ENCODE data around the gene IL37.

The IL37 gene

DNA sequence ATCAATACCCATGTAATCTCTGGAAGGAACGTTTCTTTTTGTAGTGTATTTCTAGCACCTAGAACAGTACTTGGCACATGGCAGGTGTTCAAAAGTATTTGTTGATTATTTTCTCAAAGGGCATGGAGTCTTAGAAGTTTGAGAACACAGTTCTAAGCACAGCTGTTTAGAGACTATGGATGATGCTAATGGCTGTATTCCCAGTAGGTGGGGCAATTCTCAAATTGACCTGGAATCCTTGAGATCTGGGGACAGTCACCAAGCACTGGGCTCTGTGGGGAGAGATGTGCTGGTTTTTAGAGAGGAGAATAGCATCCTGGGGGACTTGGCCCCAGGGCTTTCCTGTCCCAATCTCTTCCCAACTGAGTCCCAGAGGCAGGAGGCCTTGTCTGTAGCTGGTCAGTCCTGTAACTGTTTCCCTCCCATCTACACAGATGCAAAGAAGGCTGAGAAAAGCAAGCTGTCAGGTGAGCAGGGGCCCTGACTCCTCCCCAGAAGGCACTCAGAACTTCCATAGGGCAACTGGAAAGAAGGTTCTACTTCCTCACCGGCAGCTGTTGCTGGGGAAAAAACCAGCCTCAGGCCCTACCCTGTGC lies 49.4 kb downstream of the IL37 start:
- DNase-seq (ENCODE audit: low spot score), result no peak

DNA sequence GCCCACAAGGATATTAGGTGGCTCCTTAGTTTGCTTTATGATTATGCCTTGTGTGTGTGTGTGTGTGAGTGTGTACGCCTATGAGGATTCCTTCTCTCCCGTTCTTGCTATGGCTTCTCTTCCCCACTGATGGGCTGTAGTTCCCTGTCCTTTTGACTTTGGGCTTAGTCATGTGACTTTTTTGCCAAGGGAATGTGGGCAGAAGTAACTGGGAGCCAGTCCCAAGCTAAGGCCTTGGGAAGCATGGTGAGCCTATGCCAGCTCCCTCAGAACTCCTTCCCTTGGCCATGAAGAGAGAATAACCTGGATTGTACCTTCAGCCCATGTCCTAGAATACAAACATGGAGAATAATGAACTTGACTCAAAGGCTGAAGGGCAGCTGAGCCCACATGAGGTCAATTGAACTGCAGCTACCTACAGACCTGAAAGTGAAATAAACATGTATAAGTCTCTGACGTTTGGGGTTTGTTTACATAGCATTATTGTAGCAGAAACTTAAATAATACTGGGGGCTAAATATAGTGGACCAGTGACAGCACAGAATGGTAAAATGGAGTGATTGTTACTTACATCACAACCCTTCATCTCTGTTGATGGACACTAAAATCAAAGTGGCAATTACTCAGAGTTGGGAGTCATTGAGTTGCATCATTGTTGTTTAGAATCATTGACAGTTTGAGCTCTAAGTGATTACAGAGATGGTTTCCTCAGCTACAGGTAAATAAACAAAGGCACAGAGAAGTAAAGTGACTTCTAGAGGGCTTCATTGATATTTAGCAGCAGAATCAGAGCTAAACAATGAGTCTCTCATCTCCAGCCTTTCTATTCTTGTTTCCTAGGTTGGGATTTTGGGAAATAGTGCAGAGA lies 51.6 kb downstream of the IL37 start:
- DNase-seq (ENCODE audit: low spot score), result no peak

DNA sequence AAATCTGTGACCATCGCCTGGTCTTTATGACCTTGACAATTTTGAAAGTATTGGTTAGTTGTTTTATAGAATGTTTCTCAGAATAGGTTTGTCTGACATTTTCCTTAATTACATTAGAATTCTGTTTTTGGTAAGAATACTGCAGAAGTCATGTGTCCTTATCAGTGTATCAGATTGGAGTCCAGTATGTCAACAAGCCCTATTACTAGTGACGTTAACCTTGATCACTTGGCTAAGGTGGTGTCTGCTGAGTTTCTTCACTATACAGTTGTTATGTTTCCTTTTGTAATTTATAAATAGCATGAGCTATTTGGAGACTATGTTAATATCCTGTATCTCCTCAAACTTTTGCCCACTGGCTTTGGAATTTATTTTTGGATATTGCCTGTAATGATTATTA lies 56.1 kb downstream of the IL37 start:
- DNase-seq (ENCODE audit: low spot score), result no peak
